ENCODE measurements around the gene OR6B2. TPM values are rescaled to one million over a fixed set of nuclear protein-coding genes. Genes with fewer than 3 reads are reported as not detected.

OR6B2 gene
- total RNA-seq, 4 donors from 2014 or later = not detected

DNA sequence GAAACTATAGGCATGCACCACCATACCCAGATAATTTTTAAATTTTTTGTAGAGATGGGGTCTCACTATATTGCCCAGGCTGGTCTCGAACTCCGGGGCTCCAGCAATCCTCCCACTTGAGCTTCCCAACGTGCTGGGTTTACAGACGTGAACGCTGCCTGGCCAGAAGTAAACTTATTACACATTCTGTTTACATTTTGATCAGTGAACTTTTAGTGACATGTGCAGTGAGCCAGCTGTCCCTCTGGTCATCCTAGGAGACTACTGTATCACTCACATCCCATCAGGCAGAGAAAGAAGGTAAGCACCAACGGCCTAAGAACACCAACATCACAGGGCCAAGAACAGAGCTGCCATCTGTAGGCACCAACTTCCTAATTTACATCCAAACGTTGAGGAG is 27.2 kb downstream of the OR6B2 start:
- DNase-seq (ENCODE audit: low spot score in 2 of 2) = no peak
- WGBS = 87% methylated on average over 7 of the region's 7 CpGs
- H3K9me3 ChIP-seq = no peaks in the 10 kb centered on the region
- peaks cover 96% of the 10 kb centered on the region for H3K36me3 ChIP-seq
- H3K27ac ChIP-seq = no peak overlapping the region
- TF ChIP-seq EP300 (IDR thresholded peaks at IDR 0.05) = no peak
- TF ChIP-seq, protein P1, sequence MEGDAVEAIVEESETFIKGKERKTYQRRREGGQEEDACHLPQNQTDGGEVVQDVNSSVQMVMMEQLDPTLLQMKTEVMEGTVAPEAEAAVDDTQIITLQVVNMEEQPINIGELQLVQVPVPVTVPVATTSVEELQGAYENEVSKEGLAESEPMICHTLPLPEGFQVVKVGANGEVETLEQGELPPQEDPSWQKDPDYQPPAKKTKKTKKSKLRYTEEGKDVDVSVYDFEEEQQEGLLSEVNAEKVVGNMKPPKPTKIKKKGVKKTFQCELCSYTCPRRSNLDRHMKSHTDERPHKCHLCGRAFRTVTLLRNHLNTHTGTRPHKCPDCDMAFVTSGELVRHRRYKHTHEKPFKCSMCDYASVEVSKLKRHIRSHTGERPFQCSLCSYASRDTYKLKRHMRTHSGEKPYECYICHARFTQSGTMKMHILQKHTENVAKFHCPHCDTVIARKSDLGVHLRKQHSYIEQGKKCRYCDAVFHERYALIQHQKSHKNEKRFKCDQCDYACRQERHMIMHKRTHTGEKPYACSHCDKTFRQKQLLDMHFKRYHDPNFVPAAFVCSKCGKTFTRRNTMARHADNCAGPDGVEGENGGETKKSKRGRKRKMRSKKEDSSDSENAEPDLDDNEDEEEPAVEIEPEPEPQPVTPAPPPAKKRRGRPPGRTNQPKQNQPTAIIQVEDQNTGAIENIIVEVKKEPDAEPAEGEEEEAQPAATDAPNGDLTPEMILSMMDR (IDR thresholded peaks at IDR 0.05) = no peak
- TF ChIP-seq POLR2AphosphoS5 (IDR thresholded peaks at IDR 0.05) = no peak
- TF ChIP-seq POLR2A (IDR thresholded peaks at IDR 0.05) = no peak
- H3K4me1 ChIP-seq = no peaks in the 10 kb centered on the region
- H3K27me3 ChIP-seq = no peaks in the 10 kb centered on the region
- no peak overlapping the region for H3K4me3 ChIP-seq

DNA sequence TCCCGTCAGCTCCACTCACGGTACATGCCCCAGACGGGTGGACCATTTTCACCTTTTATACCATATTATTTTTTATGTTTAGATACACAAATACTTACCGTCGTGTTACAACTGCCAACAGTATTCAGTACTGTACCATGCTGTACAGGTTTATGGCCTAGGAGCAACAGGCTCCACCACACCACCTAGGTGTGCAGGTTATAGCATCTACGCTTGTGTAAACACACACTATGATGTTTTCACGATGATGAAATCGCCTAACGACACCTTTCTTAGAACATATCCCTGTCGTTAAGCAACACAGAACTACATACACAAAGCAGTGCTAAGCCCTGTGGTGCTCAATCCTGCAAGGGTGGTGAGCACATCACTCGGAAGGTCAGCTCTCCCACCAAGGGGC is 29.6 kb downstream of the OR6B2 start:
- 94% methylated on average over 11 of the region's 11 CpGs for WGBS
- Histone ChIP-seq H3K27me3 (no peaks in the 10 kb centered on the region), H3K4me3 (no peak overlapping the region), H3K9me3 (no peaks in the 10 kb centered on the region), H3K4me1 (no peaks in the 10 kb centered on the region), H3K27ac (no peak overlapping the region), H3K36me3 (peaks cover 74% of the 10 kb centered on the region)
- TF ChIP-seq EP300 (IDR thresholded peaks at IDR 0.05) (no peak), POLR2AphosphoS5 (IDR thresholded peaks at IDR 0.05) (no peak)
- TF ChIP-seq, protein P1 (IDR thresholded peaks at IDR 0.05) = no peak
- DNase-seq (ENCODE audit: low spot score in 2 of 2) = no peak

DNA sequence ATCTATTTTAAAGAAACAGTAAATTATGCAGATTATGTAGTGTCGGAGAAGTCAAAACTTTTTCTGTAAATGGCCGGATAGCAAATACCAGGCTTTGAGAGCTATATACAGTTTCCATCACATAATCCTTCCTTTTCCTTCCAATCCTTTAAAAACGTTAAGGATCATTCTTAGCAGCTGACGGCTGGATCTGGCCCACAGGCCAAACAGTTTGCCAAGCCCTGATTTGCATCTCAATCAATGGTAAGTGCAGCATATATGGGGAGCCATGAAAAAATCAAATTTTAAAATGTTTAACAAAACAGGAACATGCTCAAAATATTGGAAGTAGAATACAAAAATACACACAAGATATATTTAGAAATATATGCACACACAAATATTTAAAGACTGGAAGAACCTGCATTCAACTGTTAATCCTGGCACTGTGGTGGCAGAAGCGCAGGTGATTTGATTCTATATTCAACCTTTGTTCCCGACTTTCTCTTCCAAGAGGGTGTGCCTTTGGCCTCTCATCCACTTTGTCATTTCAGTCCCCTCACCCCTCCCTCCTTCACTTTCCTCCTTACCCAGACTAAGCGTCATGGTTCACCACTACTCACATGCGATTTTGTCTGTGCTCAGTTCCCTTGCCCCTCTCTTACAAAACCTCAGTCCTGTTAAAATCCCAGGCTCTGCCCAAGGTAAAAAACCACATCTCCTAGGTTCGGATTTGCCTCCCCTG is 32.4 kb downstream of the OR6B2 start:
- Histone ChIP-seq H3K36me3 (peaks cover 56% of the 10 kb centered on the region), H3K27ac (no peak overlapping the region), H3K9me3 (no peaks in the 10 kb centered on the region), H3K27me3 (no peaks in the 10 kb centered on the region), H3K4me3 (no peak overlapping the region), H3K4me1 (no peaks in the 10 kb centered on the region)
- WGBS = 54% methylated on average over 9 of the region's 9 CpGs
- DNase-seq (ENCODE audit: low spot score in 2 of 2) = no peak
- TF ChIP-seq POLR2A (IDR thresholded peaks at IDR 0.05) (no peak), POLR2AphosphoS5 (IDR thresholded peaks at IDR 0.05) (no peak), EP300 (IDR thresholded peaks at IDR 0.05) (no peak)
- TF ChIP-seq, protein P1 (IDR thresholded peaks at IDR 0.05) = no peak

DNA sequence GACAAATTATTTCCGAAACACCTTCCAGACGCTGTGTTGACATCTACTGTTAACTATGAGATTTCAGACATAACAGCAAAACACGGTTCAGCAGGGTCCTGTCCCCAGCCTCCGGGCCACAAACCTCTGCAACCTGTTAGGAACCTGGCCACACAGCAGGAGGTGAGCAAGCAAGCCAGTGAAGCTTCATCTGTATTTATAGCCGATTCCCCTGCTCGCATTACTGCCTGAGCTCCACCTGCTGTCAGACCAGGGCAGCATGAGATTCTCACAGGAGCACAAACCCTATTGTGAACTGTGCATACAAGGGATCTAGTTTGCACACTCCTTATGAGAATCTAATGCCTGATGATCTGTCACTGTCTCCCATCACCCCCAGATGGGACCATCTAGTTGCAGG is 36.1 kb downstream of the OR6B2 start:
- 85% methylated on average over 6 of the region's 6 CpGs for WGBS
- no peak for DNase-seq (ENCODE audit: low spot score in 2 of 2)
- Histone ChIP-seq H3K27me3 (no peaks in the 10 kb centered on the region), H3K9me3 (no peaks in the 10 kb centered on the region), H3K4me3 (no peak overlapping the region), H3K27ac (no peak overlapping the region), H3K36me3 (peaks cover 36% of the 10 kb centered on the region), H3K4me1 (no peaks in the 10 kb centered on the region)
- TF ChIP-seq EP300 (IDR thresholded peaks at IDR 0.05) (no peak), POLR2A (IDR thresholded peaks at IDR 0.05) (no peak)

DNA sequence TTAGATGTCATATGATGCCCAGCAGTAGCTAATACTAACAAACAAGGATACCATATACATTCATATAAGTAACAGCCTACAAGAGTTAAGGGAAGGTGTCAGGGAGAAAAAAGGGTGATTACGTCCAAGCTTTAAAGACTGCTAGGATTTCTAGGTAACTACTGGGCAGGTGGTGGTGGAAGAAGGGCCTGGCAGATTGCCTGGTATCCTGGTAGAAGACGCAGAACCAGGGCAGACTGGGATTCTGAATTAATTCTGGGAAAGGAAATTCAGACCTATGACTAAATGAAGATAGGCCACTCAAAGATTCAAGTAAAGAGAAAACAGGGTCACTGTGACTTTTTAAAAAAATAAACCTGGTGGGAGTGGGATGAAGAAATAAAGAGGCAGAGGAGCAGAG is 36.9 kb downstream of the OR6B2 start:
- TF ChIP-seq POLR2AphosphoS5 (IDR thresholded peaks at IDR 0.05) = no peak
- TF ChIP-seq EP300 (IDR thresholded peaks at IDR 0.05) = no peak
- TF ChIP-seq POLR2A (IDR thresholded peaks at IDR 0.05) = no peak
- TF ChIP-seq, protein P1 (IDR thresholded peaks at IDR 0.05) = no peak
- Histone ChIP-seq H3K4me1 (no peaks in the 10 kb centered on the region), H3K27me3 (no peaks in the 10 kb centered on the region), H3K36me3 (peaks cover 36% of the 10 kb centered on the region), H3K4me3 (no peak overlapping the region), H3K9me3 (no peaks in the 10 kb centered on the region), H3K27ac (no peak overlapping the region)
- no peak for DNase-seq (ENCODE audit: low spot score in 2 of 2)
- WGBS = 87% methylated on average over 2 of the region's 2 CpGs
